Stimulated activated CD8-positive, alpha-beta memory T cell treated with anti-CD3 and anti-CD28 coated beads, Interleukin-7, amount 100 ng/mL, for 4 hours (primary cell): ENCODE data around the gene ARHGEF6.

Experiments
- DNase-seq, 2 donors: peaks; one replicate each; pipeline ENCODE4 v3.0.0-alpha.2; 2020; ENCODE audit warnings: low read depth in 2 of 2

Gene ARHGEF6

GRCh38 chrX:136647677-136648360 is 132.9 kb downstream of the ARHGEF6 start, which contains the start of gene CD40LG:
Gene CD40LG, plus strand, starts transcription at chrX:136648158. Its CDS starts 91 bp downstream, at chrX:136648249.
- no peak for DNase-seq

DNA sequence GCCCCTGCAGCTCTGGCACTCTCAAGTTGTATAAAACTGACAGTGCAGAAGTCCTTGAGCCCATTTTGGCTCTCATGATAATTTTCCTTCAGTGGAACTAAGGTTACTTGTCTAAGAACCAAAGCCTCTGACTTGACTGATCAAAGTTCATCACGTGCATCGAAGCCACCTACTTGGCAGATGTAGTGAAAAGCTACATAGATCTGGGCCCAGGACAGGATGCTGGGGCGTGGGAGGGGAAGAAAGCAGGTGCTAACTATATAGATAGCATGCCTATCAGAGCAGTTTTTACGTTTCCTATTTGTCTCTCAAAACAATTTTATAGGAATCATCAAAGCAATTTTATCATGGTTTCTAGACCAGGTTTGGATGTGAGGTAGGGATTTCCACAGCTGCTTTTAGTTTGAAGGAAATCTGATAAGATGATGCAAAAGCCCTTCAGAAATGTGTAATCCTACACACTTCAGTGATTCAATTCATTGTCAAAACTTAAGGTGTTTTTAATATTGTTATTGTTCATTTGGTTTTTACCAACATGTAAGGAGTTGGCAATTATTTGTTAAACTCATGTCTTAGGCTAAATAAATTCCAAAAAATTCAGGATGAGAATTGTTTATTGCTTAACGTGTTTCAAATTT is 134.0 kb downstream of the ARHGEF6 start:
- DNase-seq: peak; percentile 23 to 24

DNA sequence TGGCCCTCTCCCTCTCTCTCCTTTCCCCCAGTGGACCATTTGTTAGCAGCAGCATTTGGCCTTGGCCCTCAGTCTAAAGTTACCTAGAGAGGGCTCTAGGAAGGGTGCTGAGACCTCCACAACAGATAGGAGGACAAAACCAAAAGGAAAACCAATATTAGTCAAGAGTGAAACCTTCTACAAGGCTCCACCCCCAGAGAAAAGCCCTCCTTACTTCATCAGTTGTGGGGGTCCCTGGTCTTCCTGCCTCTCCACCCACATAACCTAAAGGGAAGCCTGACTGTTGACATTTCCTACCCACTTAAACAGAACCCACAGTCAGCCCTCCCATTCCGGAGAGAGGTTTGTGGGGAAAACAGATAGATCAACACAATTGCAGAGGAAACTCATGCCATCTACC is 137.5 kb downstream of the ARHGEF6 start:
- no peak for DNase-seq

DNA sequence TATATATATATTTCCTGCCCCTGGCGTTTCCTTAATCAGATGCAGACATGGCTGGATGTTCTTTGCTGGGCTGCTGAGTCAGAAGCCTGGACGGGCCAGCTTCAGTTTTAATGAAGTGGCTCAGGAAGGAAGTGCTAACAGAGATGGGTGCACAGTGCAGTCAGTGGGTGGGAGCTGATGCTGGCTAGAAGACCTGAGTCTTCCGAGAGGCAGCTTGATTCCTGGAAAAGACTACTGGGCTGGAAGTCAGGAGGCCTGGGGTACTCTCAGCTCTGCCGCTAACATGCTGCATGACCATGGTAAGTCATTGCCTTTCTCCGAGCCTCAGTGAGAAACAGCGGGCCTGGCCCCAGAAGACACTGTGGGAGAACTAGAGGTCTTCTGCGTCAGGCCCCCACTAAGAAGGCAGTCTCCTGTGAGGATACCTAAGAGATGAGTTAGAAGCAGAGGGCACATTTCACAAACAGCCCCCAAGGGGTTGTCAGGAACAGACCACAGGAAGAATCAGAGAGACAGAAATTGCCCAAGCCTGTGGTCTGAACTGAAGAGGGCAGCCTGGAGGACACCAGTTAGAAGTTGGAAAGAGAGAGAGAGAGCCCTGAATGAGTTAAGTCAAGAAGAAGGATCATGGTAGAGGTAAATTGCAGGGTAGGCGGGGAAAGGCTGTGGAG is 141.1 kb downstream of the ARHGEF6 start:
- DNase-seq: peak in 1 of 2 donors; percentile 17

DNA sequence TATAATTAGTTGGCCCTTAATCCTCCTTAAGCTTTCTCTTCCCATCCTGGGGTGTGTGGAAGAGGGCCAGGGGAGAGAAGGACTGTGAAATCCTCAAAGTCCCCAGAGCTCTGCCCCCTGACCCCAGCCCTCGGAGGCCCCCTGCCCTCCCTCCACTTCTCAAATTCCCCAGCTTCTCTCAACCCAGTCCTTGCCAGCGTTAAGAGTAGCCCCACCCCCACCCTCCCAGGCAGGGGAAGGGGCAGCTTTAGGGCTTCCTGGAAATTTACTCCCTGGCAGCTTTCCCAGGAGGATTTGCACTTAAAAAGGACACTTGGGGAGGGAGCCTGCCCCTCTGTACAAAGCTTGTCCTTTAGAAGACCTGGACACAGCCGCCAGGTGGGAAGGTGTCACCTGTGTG is 144.6 kb downstream of the ARHGEF6 start:
- no peak for DNase-seq

GRCh38 chrX:136635235-136635634 is 145.5 kb downstream of the ARHGEF6 start:
- DNase-seq: no peak

DNA sequence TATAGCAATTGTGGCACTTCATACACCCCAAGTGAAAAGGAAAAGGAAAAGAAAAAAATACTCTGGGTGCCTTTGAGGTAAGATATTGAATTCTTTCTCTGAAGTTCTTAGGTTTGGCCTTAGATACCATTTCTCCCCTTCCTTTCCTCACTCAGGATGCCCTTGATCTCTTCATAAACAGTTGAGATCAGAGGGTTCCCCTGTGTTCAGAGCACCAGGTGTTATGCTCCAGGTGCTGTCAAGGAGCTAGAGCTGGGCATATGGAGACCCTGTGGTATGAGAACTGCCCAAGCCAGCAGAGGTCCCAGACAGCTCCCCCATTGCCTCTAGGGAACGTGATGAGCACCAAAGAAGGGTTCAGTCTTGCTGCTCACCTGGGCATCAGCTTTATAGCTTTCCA is 149.9 kb downstream of the ARHGEF6 start:
- no peak for DNase-seq

DNA sequence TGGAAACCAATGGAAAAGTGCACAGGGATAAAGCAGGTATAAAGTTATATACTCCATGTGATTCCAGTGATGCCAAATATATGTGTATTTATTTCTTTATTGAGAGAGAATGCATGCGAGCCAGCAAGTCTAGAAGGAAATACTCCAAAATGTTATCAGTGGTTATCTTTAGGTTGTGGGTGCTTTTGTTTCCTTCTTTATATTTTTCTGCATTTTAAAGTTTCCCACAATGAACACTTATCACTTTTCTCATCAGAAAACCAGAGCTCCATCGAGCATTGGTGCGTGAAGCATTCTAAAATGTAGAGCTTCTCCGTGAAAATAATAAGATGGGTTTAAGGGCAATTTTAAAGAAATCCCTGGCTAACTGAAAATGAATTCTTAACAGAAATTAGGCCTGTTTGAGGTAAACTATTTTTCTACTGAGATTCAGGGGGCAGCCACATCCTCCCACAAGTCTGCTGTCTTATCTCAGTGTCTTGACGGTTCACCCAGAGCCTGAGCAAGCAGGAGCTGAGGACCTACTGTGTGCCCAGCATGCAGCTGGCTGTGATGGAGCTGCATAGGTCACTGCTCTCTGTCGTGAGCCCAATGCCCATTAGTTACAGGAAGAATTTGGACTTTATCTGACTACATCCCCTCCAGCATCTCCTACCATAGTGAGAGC is 151.5 kb downstream of the ARHGEF6 start:
- no peak for DNase-seq

DNA sequence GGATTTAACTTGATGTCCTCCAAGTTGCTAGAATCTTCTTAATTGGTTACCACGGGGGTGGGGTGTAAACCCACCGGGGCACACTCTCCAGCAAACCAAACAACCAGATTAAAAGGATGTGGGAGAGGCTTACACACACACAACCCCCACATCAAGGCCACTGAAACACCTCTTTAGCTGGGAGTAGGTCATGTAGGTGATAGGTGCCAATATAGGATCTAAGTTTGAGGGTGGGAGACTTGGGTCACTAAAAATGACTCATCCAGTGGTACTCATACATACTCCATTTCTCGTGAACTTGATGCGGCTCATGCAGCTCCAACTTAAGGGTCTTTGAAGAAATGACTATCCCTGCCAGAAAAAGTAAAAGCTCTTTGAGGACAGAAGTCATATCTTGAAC is 153.3 kb downstream of the ARHGEF6 start:
- peak in 1 of 2 donors; percentile 16 for DNase-seq

DNA sequence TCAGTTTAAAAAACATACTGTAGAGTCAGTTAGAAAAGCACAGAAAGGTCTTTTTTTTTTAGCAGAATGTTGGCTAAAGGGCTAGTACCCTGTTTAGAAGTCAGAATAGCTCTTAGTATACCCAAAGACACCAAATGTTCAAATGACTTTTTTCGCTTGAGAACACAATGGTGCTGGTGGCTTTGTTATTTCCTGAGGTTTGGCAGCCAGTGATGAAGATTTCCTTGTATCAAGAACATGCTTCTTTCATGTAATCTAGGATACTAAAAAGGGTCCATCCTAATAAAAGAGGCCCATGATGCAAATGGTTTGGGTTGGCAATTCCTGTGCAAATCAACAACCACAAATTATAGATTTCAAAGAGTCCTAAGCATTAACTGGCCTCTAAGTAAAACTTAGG is 153.8 kb downstream of the ARHGEF6 start:
- DNase-seq: no peak

- no peak for DNase-seq
Observed at GRCh38 chrX:136626237-136626636, 154.5 kb downstream of the ARHGEF6 start.

- DNase-seq: no peak
Observed at GRCh38 chrX:136625246-136625645, 155.5 kb downstream of the ARHGEF6 start.

DNA sequence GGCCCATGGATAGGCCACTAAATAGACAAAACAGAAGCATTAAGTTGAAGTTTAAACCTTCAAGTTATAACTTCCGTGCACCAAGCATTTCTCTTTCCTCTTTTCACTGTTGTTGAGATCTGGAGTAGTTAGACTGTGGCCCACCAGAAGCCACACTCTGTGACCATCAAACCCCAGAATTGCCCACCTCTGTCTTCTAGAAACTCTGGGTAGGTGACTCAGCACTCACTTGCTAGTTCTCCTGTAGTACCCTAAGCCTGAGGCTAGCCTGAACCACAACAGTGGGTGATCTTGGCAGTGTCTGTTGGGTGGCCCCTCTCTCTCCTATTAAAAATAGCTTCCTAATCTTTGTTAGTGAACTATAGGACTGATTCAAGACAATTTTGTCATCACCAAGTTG is 157.3 kb downstream of the ARHGEF6 start:
- no peak for DNase-seq

DNA sequence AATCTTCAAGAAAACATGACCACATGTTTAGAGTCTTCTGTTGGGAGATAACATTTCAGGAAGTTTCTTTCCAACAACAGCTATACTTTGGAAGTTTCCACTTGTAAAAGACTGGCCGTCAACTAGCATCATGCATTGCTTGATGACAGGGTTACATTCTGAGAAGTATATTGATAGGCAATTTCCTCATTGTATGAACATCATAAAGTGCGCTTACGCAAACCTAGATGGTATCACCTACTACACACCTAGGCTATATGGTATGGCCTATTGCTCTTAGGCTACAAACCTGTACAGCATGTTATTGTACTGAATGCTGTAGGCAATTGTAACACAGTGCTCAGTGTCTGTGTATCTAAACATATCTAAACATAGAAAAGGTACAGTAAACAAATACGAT is 158.2 kb downstream of the ARHGEF6 start:
- DNase-seq: no peak

DNA sequence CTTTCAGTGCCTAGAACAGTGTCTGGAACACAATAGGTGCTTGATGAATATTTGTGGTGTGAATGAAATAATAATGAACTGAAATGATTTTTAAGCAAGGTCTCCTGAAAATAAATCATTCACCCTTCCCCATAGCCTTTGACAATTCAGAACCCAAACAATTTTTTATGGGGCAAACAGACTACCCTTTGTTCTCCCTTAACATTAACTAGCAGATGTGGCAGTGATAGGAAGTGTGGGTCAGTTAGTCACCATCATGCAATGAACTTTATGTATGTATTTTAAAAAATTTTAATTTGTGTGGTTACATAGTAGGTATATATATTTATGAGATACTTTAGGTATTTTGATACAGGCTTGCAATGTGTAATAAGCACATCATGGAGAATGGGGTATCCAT is 160.0 kb downstream of the ARHGEF6 start:
- DNase-seq: no peak

DNA sequence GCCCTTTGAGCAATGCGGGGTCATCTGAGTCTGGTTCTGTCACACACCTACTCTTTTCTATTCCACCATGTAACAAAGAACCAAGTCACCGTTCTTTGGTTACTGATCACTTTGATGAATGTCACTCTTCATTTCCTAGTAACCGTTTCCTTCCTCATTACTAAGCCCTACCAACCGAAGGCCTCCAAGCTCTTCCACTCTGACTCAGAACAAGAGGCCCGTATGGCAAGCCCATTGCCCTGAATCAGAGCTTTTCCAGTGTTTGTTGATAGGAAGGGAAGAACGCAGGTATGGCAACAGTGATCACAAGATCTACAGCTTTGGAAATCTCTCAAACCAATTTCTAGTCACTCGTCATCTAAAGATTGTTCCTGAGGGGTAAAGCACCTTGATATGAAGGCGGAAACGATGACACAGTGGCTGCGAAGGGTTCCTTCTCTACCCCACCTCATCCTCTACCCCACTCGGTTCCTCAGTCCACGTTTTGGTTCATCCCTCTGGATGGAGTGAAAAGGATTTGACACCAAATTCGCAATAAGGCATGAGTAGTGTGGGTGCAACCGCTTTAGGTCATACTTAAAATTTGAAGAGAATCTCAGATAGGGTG is 160.7 kb downstream of the ARHGEF6 start:
- DNase-seq: peak in 1 of 2 donors; percentile 8

DNA sequence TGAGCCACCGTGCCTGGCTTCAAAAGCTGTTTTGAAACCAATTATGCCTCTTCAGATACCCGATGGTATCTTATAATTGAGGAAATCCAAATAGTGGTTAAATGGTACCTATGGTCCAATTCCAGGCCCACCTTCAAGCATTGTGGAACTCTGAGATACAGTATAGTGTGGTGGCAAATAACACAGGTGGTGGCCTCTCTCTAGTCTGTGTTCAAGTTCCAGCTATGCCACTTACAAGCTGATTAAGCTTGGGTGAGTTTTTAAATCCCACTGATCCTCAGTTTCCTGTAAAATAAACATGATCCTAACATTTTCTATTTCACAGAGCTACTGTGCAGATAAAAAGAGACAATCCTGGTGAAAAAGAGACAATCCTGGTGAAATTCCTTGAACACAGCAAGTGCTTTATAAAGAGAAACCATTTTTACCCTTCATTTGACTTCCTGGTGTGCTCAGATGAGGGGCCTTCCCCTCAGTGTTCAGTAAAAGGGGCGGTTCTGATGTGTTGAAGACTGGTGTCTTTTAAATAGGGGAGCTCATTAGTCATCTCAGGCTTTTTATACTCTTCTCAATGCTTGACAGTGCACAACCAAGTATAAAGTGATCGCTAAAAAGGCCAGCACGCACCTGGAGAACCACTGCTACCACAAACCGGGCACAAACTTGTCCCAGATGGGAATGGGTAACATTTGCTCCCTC is 163.6 kb downstream of the ARHGEF6 start:
- peak in 1 of 2 donors; percentile 25 for DNase-seq
